ENCODE results near the gene GPD2.
"Not testable (repeated sequence)": the region's sequence is repeated elsewhere in the genome, so short reads cannot be mapped to it uniquely, and the experiment has no call there.

The GPD2 gene

GRCh38 chr2:156592809-156593593 is 156.8 kb downstream of the GPD2 start:
- DNase-seq = no peak

- no peak for DNase-seq
These were observed 157.4 kb downstream of the GPD2 start for GRCh38 chr2:156593594-156593921.

- no peak for DNase-seq
These were observed 162.4 kb downstream of the GPD2 start for GRCh38 chr2:156598563-156598962.

GRCh38 chr2:156600196-156600595 is 164.0 kb downstream of the GPD2 start:
- no peak for DNase-seq

- DNase-seq = no peak
These were observed 165.8 kb downstream of the GPD2 start for GRCh38 chr2:156601855-156602551.

- no peak for DNase-seq
These were observed 166.4 kb downstream of the GPD2 start for GRCh38 chr2:156602552-156602933.

GRCh38 chr2:156615836-156616322 is 179.7 kb downstream of the GPD2 start:
- no peak for DNase-seq

- DNase-seq = not testable (repeated sequence)
These were observed 181.9 kb downstream of the GPD2 start for GRCh38 chr2:156618071-156618470.

- no peak for DNase-seq
These were observed 182.9 kb downstream of the GPD2 start for GRCh38 chr2:156619021-156619539.

GRCh38 chr2:156622491-156622890 is 186.3 kb downstream of the GPD2 start:
- no peak for DNase-seq

- no peak for DNase-seq
These were observed 189.4 kb downstream of the GPD2 start for GRCh38 chr2:156625360-156626170.

- DNase-seq = no peak
These were observed 190.8 kb downstream of the GPD2 start for GRCh38 chr2:156626931-156627330.

GRCh38 chr2:156630579-156631337 is 194.6 kb downstream of the GPD2 start:
- no peak for DNase-seq

- DNase-seq = no peak
These were observed 199.5 kb downstream of the GPD2 start for GRCh38 chr2:156635646-156636045.
